GM18909 (cell line): ENCODE data around the gene KIF5C.
"Not testable (repeated sequence)": the region's sequence is repeated elsewhere in the genome, so short reads cannot be mapped to it uniquely, and the experiment has no call there.

Source experiments
- ATAC-seq: cut with Tn5 transposase; IDR thresholded peaks from one replicate; pipeline ENCODE4 v1.9.1; 2021; ENCODE audit warnings: mild to moderate bottlenecking; ENCODE audit not compliant: unreplicated experiment, poor library complexity

KIF5C gene

DNA sequence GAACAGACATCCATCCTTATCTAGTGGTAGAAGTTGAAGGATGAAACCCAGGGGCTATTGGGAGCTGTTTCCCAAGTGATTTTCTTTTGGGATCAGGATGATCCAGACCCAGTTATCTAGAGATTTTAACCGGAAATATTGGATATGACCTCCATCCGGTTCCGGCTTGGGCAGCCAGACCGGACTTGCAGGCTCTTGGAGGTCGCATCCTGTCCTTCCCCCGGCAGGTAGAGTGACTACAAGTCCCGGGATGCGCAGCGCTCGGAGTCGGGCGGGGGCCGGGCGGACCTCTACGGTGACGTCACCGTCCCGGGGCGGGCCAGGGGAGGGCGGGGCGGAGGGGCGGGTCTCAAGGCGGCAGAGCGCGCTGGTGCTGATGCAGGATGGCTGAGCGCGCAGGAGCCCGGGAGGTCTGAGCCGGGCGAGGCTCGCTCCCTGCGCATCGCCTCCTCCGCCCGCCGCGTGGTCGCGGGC is at the start of gene KIF5C:
Gene KIF5C (plus strand): TSS at position 360 of the 474 bp plus-strand sequence. CDS start 391 bp downstream, outside the sequence.
- ATAC-seq = peak; percentile 95

- no peak for ATAC-seq
These were observed 48.2 kb upstream of the KIF5C start for GRCh38 chr2:148826791-148827190.

- ATAC-seq = no peak
These were observed 46.1 kb upstream of the KIF5C start for GRCh38 chr2:148828941-148829340.

GRCh38 chr2:148829618-148830017 is 45.4 kb upstream of the KIF5C start:
- ATAC-seq = no peak

DNA sequence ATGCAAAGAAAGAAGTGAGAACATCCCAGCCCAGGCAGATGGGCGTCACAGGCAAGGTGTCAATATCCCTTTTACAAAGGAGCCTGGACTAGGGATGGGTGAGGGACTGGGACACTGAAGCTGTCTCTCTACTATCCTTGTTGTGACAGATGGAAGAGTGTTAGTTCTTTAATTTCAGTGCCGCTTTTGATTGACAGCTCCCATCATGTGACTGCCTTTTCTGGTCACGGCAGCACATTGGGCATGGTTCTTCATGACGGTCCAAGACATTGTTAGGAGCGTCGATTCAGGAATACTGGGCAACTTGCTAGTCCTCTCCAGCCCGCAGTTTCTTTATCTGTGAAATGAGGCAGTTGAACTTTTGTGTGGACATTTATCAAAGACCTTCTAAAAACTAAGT is 42.4 kb upstream of the KIF5C start:
- no peak for ATAC-seq

DNA sequence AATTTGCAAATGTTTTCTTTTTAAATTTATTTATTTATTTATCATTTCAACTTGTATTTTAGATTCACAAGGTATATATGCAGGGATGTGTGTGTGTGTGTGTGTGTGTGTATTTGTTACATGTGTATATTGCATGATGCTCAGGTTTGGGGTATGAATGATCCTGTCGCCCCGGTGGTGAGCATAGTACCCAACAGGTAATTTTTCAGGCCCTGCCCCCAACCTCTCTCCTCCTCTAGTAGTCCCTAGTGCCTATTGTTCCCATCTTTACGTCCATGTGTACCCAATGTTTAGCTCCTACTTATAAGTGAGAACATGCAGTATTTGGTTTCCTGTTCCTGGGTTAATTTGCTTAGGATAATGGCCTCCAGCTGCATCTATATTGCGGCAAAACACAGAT is 33.0 kb upstream of the KIF5C start:
- ATAC-seq = no peak

DNA sequence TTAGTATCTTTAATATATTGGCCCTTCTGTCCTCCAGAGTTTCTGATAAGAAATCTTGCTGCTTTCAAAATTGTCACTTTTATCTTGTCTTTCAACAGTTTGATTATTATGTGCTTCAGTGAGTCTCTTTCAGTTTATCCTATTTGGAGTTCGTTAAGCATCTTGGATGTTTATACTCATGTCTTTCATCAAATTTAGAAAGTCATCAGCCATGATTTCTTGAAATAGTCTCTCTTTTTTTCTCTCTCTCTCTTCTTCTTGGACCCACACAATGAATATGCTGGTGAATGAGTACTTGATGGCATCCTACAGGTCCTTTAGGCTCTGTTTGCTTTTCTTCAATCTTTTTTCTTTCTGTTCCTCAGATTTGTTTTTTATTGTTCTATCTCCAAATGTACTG is 26.9 kb upstream of the KIF5C start:
- ATAC-seq = no peak

DNA sequence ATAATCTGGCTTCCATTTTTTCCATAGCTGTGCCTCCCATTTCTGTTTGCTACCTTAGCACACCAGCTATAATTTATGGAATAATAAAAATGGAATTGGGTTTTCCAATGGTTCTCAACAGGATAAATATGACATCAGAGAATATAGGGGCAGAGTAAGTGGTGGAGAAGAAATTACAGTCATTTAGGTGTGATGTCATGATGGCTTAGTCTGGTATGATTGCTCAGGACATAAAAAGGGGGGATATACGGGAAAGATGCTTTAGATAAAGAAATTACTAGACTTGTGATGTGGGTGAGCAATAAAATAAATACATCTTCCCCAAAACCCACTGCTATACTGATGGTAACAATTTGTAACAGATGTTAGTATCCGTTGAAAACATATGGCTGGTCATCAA is 21.6 kb upstream of the KIF5C start:
- ATAC-seq = no peak

GRCh38 chr2:148860037-148860436 is 15.0 kb upstream of the KIF5C start:
- no peak for ATAC-seq

DNA sequence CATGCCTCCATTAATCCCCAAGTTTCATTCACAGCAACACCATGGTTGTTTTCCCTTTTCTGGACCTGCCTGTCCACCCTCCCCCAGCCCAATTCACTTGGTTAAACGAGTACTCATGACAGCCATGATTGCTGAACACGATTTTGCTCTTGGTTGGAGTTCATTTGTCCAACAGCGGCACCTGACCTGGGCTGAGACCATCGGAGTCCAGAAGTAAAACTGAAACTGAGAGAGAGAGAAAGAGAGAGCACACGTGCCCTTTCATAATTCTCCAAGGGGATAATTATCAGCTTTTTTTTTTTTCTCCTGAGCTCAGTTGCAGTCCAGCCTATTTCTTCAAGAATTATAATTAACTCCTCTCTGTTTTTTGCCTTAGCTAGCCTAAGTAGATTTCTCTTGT is 13.7 kb upstream of the KIF5C start:
- ATAC-seq = no peak

- not testable (repeated sequence) for ATAC-seq
These were observed 12.5 kb upstream of the KIF5C start for GRCh38 chr2:148862478-148862877.

- no peak for ATAC-seq
These were observed 9.5 kb upstream of the KIF5C start for GRCh38 chr2:148865512-148865911.

DNA sequence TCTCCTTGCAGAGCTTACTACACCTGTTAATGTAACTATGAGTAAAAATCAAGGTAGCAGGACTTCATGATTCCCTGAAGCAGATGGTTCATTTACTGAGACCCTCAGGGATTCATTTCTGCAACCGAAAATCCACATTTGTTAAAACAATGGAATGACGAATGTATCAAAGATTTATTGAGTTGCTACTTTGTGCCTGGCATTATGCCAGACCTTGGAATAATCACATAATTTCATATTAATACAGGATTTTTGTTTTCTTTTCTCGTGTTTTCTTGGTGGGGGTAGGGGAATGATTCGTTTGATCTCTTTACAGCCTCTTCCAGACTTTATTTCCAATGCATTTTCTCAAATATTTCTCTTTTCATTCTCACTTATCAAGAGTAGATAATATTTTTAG is 8.9 kb upstream of the KIF5C start:
- ATAC-seq = no peak

DNA sequence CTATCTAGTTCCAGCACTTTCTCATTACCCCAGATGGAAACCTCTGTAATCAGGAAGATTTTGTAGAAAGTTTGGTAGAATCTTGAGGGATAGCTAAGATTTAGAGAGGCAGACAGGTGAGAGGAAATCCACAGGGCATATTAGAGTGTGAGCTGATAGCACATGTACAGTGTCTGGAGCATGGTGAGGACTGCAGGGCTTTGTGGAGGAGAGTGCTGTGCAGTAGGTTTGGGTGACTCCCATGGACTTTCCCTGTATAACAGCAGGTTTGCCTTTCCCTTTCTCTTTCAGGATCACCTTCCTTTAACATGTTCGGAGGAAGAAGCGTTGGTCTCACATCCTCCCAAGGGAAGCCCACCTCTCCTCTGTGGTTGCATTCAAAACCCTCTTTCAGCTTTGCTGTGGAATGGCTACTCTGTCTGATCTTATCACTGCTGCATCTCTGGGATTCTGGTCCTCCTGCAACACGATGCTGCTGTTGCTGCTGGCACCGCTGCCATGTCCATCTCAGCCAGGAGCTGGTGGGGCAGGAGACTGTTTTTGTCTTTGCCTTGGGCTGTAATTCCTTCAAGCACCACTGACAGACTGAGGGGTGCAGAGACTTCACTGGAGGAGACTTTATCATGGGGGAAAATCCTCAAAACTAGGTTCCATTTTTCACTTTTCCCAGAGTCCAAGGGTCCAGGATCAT is 7.8 kb upstream of the KIF5C start:
- no peak for ATAC-seq

- ATAC-seq = peak; percentile 29
These were observed 492 bp downstream of the KIF5C start for GRCh38 chr2:148875387-148876051.

- ATAC-seq = no peak
These were observed 1.2 kb downstream of the KIF5C start for GRCh38 chr2:148876202-148876594.

- ATAC-seq = peak; percentile 36
These were observed 1.8 kb downstream of the KIF5C start for GRCh38 chr2:148876595-148877402.

DNA sequence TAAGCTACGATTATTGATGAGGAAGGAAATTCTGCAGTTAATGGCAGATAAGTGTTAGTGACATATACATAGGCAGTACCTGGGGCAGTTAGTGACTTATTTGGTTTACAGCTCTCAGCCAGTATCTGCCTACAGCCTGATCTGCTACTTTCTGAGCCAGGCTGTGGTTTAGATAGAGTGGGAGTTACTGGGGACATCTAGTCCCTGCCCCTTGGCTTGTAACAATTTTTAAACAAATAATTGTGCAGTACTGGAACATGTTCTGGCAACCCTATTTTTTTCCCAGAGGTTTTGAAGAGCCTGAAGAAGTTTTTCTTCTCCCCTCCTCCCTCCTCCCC is 2.3 kb downstream of the KIF5C start:
- no peak for ATAC-seq

GRCh38 chr2:148880636-148881035 is 5.6 kb downstream of the KIF5C start:
- no peak for ATAC-seq

- ATAC-seq = no peak
These were observed 7.0 kb downstream of the KIF5C start for GRCh38 chr2:148882051-148882450.

GRCh38 chr2:148885209-148885608 is 10.2 kb downstream of the KIF5C start:
- no peak for ATAC-seq
